Activated CD4-positive, alpha-beta T cell treated with anti-CD3 and anti-CD28 coated beads, Interleukin-2, amount 10 ng/mL, durations not matched to agents 24 days and 14 days (primary cell): ENCODE measurements around the gene SIGMAR1. TPM values are rescaled to one million over a fixed set of nuclear protein-coding genes. Genes with fewer than 3 reads are reported as not detected.

Source experiments
- DNase-seq: peaks from one replicate; pipeline ENCODE4 v3.0.0; 2022
- H3K27ac Mint-ChIP-seq: one replicate; pipeline ENCODE4 v1.8.0; 2022; ENCODE audit warnings: mild to moderate bottlenecking, mixed read lengths
- H3K27me3 Mint-ChIP-seq: one replicate; pipeline ENCODE4 v1.8.0; 2022; ENCODE audit warnings: mixed read lengths
- H3K36me3 Mint-ChIP-seq: one replicate; pipeline ENCODE4 v1.8.0; 2022; ENCODE audit warnings: low read depth, mild to moderate bottlenecking, mixed read lengths
- H3K4me1 Mint-ChIP-seq: one replicate; pipeline ENCODE4 v1.8.0; 2021; ENCODE audit warnings: mixed read lengths
- H3K4me3 Mint-ChIP-seq: one replicate; pipeline ENCODE4 v1.8.0; 2022; ENCODE audit warnings: mild to moderate bottlenecking, moderate library complexity, mixed read lengths
- H3K9me3 Mint-ChIP-seq: one replicate; pipeline ENCODE4 v1.8.0; 2021; ENCODE audit warnings: mixed read lengths
- intact Hi-C: fragments of 100-400 bp; cut with micrococcal nuclease; formaldehyde crosslinking; loops from one replicate; pipeline ENCODE4 v1.15.1; 2023
- total RNA-seq: library from RNA; stranded (reverse); gene quantifications from 2 replicates; pipeline ENCODE4 v1.2.3, GENCODE V29; 2022

SIGMAR1 gene
- total RNA-seq, 1 donor from 2014 or later: 128 TPM

DNA sequence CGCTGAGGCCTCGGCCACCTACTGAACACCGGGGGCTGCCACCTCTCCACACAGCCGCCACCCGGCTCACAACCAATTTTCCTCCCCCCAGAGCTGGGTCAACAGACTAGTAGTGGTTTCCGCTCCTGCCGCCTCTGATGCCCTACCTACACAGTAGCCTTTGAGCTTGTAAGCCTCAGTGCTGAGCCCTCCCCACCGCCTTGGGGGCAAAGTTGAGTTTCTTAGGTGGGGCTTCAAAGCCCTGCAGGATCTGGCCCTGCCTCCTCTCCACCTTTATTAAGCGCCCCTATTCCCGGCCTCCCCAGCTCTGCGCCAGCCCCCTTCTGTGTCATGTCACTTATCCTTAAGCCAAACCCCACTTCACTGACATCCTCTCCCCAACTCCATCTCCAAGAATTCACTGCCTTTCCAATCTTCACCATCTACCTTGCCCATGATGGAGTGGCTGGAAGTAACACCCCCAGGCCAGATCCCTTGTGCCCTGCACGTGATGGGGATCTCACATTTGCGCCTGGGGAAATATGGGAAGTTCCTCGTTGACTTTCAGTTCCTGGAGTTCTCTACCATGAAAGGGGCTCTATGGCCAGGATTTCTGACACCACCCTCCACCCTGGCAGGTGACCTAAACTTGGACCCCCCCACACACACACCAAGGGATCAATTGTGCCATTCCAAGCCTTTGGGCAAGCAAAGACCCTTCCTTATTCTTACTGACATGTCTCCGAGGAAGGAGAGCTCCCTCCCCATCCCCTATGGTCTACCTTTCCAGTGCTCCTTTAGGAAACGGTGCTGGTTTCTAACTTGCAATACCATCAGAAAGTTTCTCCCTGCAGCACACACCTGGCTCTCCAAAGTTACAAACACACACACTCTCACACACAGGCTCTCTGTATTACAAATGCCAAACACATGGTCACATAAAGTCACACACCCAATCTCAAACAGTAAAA is 45.4 kb downstream of the SIGMAR1 start:
- DNase-seq: no peak
- H3K27me3 Mint-ChIP-seq: peaks cover 68% of the 10 kb centered on the region
- no peaks in the 10 kb centered on the region for H3K36me3 Mint-ChIP-seq
- H3K4me3 Mint-ChIP-seq: peak overlapping the region; percentile 4
- intact Hi-C loops: loop anchor here (1.0 to 5.0 kb wide), 4 partner anchors 44 to 190 kb away; no protein-coding TSS in a partner anchor
- peaks cover 26% of the 10 kb centered on the region for H3K4me1 Mint-ChIP-seq
- no peak overlapping the region for H3K27ac Mint-ChIP-seq
- H3K9me3 Mint-ChIP-seq: no peaks in the 10 kb centered on the region

DNA sequence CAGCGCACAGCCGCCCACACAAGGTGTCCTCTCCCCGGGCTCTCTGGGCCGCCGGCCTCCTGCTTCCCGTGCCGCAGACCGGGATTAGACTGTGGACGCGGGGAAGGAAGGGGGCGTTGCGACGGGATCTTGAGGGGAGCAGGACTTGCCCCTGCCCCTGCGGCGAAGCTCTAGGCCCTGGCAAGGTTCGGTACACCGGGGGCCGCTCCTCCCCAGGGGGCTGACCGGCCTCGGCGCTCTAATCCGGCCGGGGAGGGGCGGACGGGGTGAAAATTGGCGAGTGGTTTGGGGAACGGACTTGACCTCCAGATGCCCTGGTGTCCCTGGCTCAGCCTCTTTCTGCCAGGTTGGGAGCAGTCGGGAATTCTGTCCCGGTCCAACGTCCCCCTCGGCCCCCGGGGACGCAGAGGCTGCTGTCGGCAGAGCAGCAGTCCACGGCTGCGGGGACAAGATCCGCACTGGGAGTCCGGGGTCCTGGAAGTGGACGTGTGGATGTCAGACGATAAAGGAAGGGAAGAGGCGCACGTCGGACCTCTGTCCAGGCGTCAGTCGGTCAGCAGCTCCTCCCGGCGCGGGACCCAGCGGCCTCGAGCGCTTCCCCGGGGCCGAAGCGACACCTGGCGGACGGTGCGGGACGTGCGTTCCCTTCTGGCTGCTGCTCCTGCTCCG is 46.2 kb downstream of the SIGMAR1 start:
- Mint-ChIP-seq H3K4me3 (peak overlapping the region; percentile 73), H3K9me3 (no peaks in the 10 kb centered on the region), H3K27ac (no peak overlapping the region), H3K36me3 (no peaks in the 10 kb centered on the region), H3K4me1 (peaks cover 26% of the 10 kb centered on the region), H3K27me3 (peaks cover 74% of the 10 kb centered on the region)
- intact Hi-C loops: loop anchor here (1.0 to 5.0 kb wide), 4 partner anchors 43 to 189 kb away; no protein-coding TSS in a partner anchor
- peak; percentile 94 for DNase-seq

DNA sequence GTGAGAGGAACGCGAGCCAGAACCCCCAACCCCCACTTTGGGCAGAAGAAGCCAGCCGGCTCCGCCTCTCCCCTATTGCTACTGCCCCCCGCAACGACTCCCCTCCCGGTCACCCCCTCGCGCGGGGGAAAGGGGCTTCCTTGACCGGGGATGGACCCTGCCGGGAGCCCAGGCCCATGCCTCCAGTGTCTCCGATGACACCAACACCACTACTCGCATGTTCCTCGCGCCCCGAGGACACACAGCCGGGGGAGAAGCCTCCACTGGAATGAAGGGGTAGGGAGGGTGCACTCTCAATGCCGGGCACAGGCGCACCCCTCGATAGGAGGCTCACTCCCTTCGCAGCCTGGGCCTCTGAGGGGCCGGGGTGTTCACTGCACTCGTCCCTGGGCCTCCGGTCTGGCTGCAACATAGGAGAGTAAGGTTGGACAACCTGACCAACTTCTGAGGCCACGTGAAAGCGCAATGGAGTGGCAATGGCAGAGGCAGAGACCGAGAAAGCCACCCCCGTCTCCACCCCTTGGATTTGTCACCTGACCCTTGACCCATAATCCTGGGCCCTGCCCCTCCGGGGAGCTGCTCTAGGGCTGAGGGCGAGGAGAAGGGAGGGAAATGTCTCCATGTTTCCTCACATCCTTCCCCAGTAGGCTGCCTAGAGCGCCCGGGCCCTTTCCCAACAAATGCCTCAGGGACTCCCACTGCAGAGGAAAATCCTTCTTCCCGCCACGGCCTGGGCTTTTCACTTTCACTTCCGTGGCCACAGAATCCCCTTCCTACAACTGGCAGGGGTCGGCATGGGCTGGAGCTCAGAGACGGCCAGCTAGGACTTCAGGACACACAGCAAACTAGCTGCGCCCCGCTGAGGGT is 47.0 kb downstream of the SIGMAR1 start:
- H3K27me3 Mint-ChIP-seq: peaks cover 78% of the 10 kb centered on the region
- peaks cover 26% of the 10 kb centered on the region for H3K4me1 Mint-ChIP-seq
- H3K36me3 Mint-ChIP-seq: no peaks in the 10 kb centered on the region
- H3K4me3 Mint-ChIP-seq: peak overlapping the region; percentile 73
- no peak overlapping the region for H3K27ac Mint-ChIP-seq
- intact Hi-C loops: loop anchor here (1.0 to 5.0 kb wide), 4 partner anchors 42 to 188 kb away; no protein-coding TSS in a partner anchor
- H3K9me3 Mint-ChIP-seq: no peaks in the 10 kb centered on the region
- peak; percentile 64 for DNase-seq

DNA sequence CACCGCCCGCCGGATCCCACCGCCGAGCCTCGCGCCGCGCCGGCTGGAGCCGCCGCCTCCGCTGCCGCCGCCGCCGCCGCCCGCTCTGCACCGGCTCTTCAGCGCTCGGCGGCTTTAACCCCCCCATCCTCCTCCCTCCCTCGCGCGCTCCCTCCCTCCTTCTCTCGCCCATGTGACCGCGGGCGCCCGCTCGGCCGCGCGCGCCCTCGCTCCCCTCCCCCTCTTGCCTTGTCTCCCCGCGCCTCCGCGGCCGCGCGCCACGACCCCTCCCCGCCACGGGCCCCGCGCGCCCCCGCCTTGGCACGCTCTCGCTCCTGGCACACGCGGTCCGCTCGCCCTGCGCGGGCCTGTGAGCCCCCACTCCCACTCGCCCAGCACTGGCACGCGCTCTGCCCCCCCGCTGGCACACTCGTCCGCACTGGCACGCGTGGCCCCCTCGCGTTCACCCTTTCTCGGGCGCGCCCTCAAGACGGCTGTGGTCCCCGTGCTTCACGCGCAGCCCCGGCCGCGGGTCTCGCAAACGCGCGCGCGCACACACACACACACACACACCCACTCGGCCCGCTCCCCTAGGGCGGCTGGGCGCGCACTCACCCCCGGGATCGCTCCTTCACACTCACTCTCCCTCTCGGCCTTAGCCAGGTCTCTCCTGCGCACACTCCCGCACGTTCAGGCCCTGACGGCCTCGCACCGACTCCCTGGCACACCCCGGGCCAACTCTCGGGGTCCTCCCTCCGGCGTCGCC is 47.8 kb downstream of the SIGMAR1 start, which contains the start of gene CNTFR:
Gene CNTFR, minus strand, starts transcription at position 89 of the 745 bp plus-strand sequence. CDS start 20,743 bp downstream, outside the sequence.
- Mint-ChIP-seq H3K4me1 (peaks cover 26% of the 10 kb centered on the region), H3K27ac (no peak within 1 kb of the TSS), H3K27me3 (peaks cover 81% of the 10 kb centered on the region), H3K9me3 (no peaks in the 10 kb centered on the region), H3K4me3 (peak within 1 kb of the TSS; percentile 73), H3K36me3 (no peaks in the 10 kb centered on the region)
- intact Hi-C loops: loop anchor here (2.0 to 5.0 kb wide), 2 partner anchors 89 to 188 kb away; no protein-coding TSS in a partner anchor
- peak; percentile 64 for DNase-seq

DNA sequence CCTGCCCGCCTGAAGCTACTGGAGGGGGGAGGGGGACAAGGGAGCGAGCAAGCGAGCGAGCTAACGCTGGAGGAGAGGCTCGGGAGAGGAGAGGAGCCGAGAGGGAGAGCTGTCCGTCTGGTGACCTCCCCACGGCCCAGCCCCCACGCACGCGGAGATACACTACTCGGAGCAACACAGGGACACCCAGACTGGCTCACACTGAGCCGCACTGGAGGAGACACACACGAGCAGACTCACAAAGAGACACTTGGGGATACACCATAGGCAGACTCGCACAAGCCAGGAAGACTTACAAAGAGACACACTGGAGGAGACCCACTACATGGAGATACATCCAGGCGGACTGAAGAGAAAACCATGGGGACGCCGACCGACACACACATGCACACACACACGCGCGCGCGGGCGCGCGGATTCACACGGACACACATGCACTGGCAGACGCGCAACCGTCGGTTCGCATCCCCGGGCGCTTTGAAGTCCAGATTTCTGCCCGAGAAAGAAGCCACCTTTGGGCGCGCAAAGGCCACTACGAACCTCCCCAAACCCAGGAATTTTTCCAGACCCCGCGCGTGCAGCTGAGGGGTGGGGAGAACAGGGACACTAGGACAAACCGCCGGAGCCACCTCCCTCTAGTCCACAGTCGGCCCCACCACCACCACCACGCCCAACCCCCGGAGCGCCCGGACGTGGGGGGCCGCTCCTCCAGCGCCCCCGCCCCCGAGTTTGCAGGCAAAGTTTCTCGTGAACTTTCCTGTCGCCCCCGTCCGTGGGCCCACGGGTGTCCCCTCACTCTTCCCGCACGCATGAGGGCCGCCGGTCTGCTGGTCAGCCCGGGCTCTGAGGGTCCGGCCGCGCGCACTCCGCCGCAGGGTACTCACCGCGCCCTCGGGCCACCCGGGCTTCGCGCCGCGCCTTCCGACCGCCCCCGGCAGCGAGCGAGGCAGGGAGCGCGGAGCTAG is 48.6 kb downstream of the SIGMAR1 start:
- H3K27ac Mint-ChIP-seq: no peak overlapping the region
- H3K36me3 Mint-ChIP-seq: no peaks in the 10 kb centered on the region
- H3K9me3 Mint-ChIP-seq: no peaks in the 10 kb centered on the region
- H3K4me3 Mint-ChIP-seq: peak overlapping the region; percentile 34
- H3K4me1 Mint-ChIP-seq: peaks cover 26% of the 10 kb centered on the region
- intact Hi-C loops: no loop called here
- peak; percentile 62 for DNase-seq
- H3K27me3 Mint-ChIP-seq: peaks cover 85% of the 10 kb centered on the region

DNA sequence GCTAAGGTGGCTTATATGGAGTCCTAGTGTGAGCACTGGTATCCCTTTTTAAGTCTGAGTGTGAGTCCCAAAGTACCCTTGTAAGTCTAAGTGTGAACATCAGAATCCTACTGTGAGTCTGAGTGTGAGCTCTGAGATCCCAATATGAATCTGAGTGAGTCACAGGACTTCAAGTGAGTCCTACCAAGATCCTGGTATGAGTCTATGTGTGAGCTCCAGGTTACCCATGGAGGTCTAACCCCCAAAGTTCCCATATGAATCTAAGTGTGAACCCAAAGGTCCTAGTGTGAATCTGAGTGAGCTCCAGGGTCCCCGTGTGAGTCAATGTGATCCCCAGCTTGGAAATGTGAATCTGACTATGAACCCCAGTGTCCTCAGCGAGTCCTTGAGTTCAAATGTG is 50.3 kb downstream of the SIGMAR1 start:
- no peak overlapping the region for H3K4me3 Mint-ChIP-seq
- no peaks in the 10 kb centered on the region for H3K36me3 Mint-ChIP-seq
- H3K4me1 Mint-ChIP-seq: peaks cover 21% of the 10 kb centered on the region
- H3K27ac Mint-ChIP-seq: no peak overlapping the region
- H3K9me3 Mint-ChIP-seq: no peaks in the 10 kb centered on the region
- DNase-seq: no peak
- peaks cover 77% of the 10 kb centered on the region for H3K27me3 Mint-ChIP-seq
- intact Hi-C loops: no loop called here

DNA sequence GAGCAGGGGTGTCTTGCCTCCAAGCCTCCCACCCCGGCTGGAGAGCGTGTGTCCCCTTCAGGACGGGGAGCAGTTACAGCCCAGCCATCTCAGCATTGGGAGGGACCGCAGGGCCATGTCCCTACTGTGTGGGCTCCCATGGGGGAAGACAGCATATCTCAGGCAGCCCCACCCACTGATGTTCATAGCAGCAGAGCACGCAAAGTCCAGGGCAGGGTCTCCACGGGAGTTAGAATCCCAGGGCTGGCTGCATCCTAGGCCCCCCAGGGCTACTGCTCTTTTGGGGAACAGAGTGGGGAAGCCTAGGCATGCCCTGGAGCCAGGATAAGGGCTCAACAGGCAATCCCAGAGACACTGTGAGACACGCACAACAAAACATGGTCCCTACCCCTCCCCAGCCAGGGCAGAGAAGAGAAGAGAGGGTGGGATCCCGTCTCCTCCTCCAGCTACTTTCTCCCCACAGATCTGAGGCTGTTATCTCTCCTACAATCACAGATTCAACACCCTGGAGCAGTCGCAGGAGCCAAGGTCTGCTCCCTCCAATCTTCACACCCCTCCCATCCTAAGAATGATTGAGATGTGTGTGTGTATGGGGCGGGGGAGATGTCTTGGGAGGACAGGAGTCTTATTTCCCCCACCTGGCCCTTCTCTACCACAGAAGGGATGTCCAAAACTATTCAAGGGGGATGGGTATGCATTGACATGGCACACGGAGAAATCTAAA is 51.5 kb downstream of the SIGMAR1 start:
- no peak overlapping the region for H3K4me3 Mint-ChIP-seq
- no peaks in the 10 kb centered on the region for H3K36me3 Mint-ChIP-seq
- intact Hi-C loops: no loop called here
- no peak for DNase-seq
- H3K27ac Mint-ChIP-seq: no peak overlapping the region
- no peaks in the 10 kb centered on the region for H3K9me3 Mint-ChIP-seq
- H3K27me3 Mint-ChIP-seq: peaks cover 76% of the 10 kb centered on the region
- peaks cover 17% of the 10 kb centered on the region for H3K4me1 Mint-ChIP-seq

DNA sequence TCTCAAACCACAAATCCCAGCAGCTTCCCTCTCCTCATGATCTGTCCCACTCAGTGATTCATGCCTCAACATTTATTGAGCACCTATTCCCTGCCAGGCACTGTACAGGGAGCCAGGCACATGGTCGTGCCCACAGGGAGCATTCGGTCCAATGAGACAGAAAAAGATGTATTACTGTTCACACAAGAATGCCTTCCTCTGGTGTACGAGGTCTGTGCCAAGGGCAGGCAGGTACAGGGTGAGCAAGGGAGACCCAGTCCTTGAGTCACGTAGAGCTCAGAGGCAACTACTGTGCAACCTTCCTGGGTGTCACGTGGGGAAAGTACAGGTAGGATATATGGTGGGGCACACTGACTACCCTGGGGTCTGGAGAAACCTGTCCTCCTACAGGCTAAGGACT is 52.6 kb downstream of the SIGMAR1 start:
- peaks cover 76% of the 10 kb centered on the region for H3K27me3 Mint-ChIP-seq
- no peak for DNase-seq
- no peak overlapping the region for H3K27ac Mint-ChIP-seq
- H3K4me1 Mint-ChIP-seq: peaks cover 8% of the 10 kb centered on the region
- H3K4me3 Mint-ChIP-seq: no peak overlapping the region
- no peaks in the 10 kb centered on the region for H3K36me3 Mint-ChIP-seq
- intact Hi-C loops: no loop called here
- H3K9me3 Mint-ChIP-seq: no peaks in the 10 kb centered on the region

Other genes starting within 250 kb of the SIGMAR1 start
- 13.6 and 16.3 TPM in 2 replicates for gene FAM219A, start 179.2 kb downstream of the SIGMAR1 start, total RNA-seq
- not detected in 2 replicates for gene DNAI1, start 179.0 kb downstream of the SIGMAR1 start, total RNA-seq
- not detected in 2 replicates for gene ENHO, start 114.8 kb downstream of the SIGMAR1 start, total RNA-seq
- gene CNTFR, start 48.1 kb downstream of the SIGMAR1 start, total RNA-seq: not detected in 2 replicates
- 34.8 and 36.1 TPM in 2 replicates for gene RPP25L, start 25.7 kb downstream of the SIGMAR1 start, total RNA-seq
- 50.9 and 57.0 TPM in 2 replicates for gene DCTN3, start 17.3 kb downstream of the SIGMAR1 start, total RNA-seq
- 0.14 TPM in 1 of 2 replicates, not detected in the other for gene ARID3C, start 8.7 kb downstream of the SIGMAR1 start, total RNA-seq
- gene GALT, start 8.9 kb upstream of the SIGMAR1 start, total RNA-seq: 68.9 and 73.4 TPM in 2 replicates
- 29.7 and 34.4 TPM in 2 replicates for gene IL11RA, start 14.4 kb upstream of the SIGMAR1 start, total RNA-seq
- gene CCL27, start 24.9 kb upstream of the SIGMAR1 start, total RNA-seq: 0.52 and 0.70 TPM in 2 replicates
- gene CCL19, start 53.5 kb upstream of the SIGMAR1 start, total RNA-seq: not detected in 2 replicates
- not detected in 2 replicates for gene CCL21, start 72.3 kb upstream of the SIGMAR1 start, total RNA-seq